ENCODE results near the gene RAP1GAP2. TPM values are rescaled to one million over a fixed set of nuclear protein-coding genes. Genes with fewer than 3 reads are reported as not detected.
"Not testable (repeated sequence)": the region's sequence is repeated elsewhere in the genome, so short reads cannot be mapped to it uniquely, and the experiment has no call there.

The RAP1GAP2 gene
- total RNA-seq, 1 donor from 2014 or later, result 31.2 TPM

DNA sequence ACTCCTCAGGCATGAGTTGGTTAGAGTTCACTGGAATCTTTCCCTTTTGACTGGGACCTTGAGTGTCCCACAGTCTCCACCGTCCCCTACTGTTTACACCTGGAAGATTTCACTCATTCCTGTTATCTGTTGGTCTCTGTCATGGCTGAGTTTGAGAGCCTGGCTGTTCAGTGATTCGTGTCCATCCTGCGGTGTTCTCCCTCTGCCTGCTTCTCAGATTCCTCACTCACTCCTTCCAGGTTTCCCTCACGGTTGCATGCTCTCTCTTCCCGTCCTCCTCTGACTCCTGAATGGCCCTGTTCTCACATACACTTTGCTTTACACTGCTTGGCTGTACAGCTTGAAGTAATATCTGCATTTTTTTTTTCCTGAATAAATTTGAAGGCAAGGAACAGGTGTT, 242.7 kb downstream of the RAP1GAP2 start:
- intact Hi-C loops (cut with DNase I), result no loop called here
- no peak for DNase-seq (ENCODE audit: low spot score)

DNA sequence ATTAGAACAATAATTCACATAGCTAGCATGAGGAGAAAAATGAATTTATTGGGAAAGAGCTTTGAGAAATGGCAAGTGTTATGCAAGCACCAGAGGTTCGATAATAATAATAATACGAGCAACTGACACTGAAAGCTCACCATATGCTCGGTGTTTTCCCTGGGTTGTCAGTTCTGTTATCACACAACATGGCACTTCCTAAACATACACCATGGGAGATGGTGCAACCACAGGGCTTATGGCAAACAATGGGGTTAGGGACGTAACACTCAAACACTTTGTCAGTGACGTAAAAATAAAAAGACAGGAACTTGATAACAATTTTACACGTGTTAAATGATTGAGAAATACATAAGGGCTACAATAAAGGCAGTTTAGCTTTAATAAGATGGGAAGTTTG, 243.5 kb downstream of the RAP1GAP2 start:
- no peak for DNase-seq (ENCODE audit: low spot score)
- intact Hi-C loops (cut with DNase I), result no loop called here

DNA sequence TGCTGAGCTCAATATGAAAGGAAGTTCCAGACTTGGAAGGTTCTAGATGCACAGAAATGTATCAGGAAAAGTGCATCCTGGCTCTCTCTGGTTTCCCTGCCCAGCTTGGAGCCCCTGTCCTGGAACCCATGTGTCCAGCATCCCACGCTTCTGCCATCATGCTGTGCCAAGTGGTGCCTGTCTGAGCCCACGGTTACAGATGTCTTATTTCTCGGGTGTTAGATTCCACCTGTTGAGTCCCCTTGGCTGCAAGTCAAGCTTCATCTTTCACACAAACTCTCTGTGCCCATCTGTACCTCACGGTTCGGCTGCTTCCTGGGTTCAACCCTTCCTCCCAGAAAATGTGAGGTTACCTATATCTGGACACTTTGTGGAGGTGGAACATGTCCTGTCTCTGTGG, 244.6 kb downstream of the RAP1GAP2 start:
- intact Hi-C loops (cut with DNase I), result no loop called here
- no peak for DNase-seq (ENCODE audit: low spot score)

DNA sequence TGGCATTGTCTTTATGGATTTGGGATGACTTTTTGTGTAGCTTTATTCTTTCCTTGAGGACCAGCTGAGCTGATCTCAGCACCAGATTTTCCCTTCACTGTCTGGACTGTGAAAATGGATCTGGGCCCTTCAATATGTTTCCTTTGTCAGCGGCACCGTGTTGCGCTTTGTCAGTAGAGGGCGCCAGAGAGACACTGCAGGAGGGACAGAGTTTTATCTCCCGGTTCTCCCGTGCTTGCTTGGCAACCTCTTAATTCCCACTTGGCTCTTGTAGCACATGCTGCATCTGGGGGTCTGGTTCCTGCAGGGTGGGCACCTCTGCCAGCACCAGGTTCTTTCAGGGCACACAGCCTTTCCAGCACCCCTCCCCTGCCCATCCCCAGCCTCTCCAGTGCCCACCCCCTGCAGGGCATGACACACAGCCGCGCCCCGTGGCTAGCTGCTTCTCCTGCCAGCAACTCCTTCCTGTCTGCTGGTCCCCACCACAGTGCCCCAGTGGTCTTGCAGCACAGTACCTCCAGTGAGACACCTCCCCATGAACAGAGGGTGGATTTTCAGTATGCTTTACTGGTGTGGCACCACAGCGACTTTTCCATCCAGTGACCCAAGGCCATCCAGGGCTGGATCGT, 247.6 kb downstream of the RAP1GAP2 start:
- intact Hi-C loops (cut with DNase I), result no loop called here
- DNase-seq (ENCODE audit: low spot score), result no peak

DNA sequence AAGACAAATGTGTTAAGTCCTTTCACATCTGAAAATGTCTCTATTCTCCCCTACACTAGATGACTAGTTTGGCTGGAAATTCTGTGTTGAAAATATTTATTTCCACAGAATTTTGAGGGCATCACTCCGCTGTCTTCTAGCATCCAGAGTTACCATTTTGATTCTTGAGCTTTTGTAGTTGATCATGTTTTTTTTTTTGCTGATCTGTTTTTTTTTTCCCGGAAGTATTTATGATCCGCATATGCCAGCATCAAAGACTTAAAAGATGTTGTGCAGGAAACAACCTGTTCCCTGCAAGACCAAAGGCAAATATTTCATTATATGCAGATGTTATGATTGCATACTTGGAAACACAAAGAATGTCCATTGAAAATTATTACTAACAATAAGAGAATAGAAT, 250.5 kb downstream of the RAP1GAP2 start:
- no peak for DNase-seq (ENCODE audit: low spot score)
- intact Hi-C loops (cut with DNase I), result loop anchor here (5.0 kb wide), 1 partner anchor 601 kb away; no protein-coding TSS in a partner anchor

DNA sequence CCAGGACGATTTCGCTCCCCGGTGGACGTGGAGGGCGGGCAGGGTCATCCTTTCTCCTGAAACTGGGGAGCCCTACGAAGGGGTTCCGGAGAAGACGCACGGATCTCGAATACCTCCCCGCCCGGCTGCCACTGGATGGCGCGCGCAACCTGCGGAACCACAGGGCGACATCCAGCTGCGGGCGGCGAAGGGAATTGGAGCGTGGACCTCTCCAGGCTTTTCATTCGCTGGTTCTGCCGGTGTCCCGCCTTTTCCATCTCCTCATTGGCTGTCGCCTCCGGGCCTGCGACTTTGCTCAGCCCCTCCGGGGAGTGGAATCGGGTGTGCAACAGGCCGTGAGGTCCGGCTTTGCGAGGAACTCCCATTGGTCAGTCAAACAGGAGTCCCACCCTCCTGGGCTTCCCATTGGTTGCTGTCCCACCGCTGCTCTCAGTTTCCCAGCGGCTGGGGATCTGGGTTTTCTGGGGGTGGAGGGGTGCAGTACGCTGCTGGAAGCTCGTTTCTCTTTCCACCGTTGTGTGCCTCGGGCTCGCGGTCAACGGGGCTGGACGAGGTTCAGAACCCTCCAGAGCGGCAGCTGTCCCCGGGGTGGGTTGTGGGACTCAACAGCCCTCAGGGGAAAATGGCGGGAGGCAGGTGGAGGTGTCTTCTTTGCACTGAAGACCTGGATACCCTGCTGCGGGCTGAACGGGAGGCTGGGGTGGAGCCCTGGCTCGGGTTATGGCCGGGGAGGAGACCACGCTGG, 252.7 kb downstream of the RAP1GAP2 start:
- DNase-seq (ENCODE audit: low spot score), result peak; percentile 98
- intact Hi-C loops (cut with DNase I), result loop anchor here (5.0 kb wide), 1 partner anchor 598 kb away; no protein-coding TSS in a partner anchor

DNA sequence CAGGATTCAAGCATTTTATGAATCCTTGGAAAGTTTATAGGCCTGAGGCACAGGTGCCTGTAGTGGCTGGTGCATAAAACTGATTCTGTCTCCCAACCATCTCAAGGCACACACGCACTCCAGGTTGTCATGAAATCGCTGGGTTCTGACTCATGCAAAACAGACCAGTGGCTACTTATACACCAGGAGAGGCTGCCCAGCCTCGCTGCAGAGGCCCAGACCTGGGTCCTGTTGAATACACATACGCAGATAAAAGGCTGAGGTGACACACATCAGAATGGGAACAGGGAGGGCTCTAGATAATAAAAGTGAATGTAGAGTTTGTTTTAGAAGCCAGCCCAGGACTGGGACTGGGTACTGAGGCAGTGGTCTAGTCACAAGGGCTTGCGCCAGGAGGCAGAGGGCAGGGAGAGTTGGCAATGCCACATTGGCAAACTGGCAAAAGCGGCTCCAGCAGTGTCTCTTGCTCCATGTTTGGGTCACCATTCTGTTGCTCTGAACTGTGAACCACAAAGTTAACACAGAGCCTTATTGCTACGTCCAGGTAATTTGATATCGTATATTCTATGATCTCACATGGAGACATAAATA, 253.6 kb downstream of the RAP1GAP2 start:
- DNase-seq (ENCODE audit: low spot score), result no peak
- intact Hi-C loops (cut with DNase I), result loop anchor here (5.0 kb wide), 1 partner anchor 598 kb away; no protein-coding TSS in a partner anchor

DNA sequence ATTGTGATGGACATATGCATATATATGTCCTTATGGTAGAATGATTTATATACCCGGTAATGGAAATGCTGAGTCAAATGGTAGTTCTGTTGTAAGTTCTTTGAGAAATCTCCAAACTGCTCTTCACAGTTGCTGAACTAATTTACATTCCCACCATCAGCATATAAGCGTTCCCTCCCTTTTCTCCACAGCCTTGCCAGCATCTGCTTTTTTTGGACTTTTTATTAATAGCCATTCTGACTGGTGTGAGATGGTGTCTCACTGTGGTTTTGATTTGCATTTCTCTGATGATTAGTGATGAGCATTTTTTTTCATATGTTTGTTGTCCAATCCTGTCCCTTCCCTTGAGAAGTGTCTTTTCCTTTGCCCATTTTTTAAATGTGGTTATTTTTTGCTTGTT, 258.6 kb downstream of the RAP1GAP2 start:
- intact Hi-C loops (cut with DNase I), result not testable (repeated sequence)

DNA sequence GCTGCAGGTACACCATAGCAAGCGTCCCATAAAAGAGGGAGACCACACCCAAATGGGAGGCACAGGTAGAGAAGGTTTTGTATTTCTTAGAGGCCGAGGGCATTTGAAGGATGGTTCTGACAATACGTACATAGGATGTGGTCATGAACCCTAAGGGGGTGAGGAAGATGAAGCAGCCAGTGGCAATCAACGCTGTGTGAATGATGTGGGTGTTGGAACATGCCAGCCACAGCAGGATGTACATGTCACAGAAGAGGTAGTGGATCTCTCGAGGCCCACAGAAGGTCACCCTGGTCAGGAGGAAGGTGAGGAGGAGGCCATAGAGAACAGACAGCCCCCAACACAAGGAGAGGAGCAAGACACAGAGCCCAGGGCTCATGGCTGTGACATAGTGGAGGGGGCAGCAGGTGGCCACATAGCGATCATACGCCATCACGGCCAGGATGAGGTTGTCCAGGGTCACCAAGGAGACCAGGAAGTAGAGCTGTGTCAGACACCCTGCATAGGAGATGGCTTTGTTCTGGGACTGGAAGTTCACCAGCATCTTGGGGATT, 266.7 kb downstream of the RAP1GAP2 start:
- DNase-seq (ENCODE audit: low spot score); intact Hi-C loops (cut with DNase I): not testable (repeated sequence)

More for the DNA sequence above, 258.6 kb downstream of the RAP1GAP2 start:
- DNase-seq (ENCODE audit: low spot score), result not testable (repeated sequence)

DNA sequence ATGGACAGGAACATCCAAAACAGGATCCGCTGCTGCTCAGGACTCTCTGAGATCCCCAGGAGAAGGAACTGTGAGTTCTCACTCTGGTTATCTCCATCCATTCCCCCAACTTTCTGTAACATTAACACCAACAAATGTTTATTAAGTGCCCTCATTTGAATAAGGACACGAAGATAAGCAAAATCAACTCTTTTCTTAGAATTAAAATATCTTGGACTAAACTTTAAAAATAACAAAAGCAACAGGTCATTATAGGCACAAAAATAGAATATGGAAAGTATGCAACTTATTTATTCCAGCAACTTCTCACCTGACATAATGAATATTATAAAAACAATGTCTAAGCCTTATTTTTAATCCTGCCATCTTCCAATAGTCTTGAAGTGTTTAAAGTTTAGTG, 267.3 kb downstream of the RAP1GAP2 start, which contains the start of gene OR1D5:
OR1D5 (minus strand) TSS at position 101 of the 400 bp plus-strand sequence; CDS start at position 101, 0 bp downstream.
- DNase-seq (ENCODE audit: low spot score); intact Hi-C loops (cut with DNase I): not testable (repeated sequence)

DNA sequence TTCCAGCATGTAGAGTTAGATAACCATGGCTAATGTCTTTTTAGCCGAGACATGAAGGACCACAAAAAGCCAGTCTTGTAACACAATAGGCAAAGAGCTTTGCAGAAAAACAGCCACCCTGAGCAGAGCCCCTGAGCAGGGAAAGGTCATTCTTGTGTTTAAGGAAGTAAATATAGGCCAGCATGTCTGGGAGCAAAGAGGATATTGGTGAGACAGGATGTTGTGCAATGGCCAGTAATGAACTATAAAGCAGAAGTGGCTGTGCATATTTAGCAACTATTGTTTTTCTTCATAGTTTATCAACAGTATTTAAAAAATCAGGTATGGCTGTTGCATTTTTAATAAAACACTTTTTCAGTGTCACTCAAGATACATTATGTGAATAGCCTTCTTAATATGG, 269.0 kb downstream of the RAP1GAP2 start:
- intact Hi-C loops (cut with DNase I), result not testable (repeated sequence)

DNA sequence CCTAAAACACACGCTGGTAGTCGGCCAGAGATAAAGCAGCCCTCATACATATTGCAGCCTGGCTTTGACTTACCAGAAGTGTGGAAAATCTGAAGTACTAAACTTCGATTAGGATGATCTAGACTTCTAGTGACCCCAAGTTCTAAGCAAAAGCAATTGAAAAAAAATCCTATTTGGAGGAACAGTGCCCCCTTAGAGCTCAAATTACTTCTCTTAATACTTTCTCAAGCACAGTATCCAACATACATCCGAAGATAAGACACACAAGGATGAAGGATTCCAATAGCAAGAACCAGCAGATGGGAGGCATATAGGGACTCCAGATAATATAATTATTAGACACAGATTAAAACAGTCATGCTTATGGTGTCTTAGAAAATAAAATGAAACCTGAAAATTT, 277.6 kb downstream of the RAP1GAP2 start:
- DNase-seq (ENCODE audit: low spot score); intact Hi-C loops (cut with DNase I): not testable (repeated sequence)

More for the DNA sequence above, 269.0 kb downstream of the RAP1GAP2 start:
- not testable (repeated sequence) for DNase-seq (ENCODE audit: low spot score)

Small RNA genes within 50 kb of the gene (microRNA-seq; reads per million reads assigned to microRNA genes)
- not detected for gene MIR1253

Other genes starting within 250 kb of the RAP1GAP2 start
- gene PAFAH1B1, start 202.8 kb upstream of the RAP1GAP2 start, total RNA-seq, result 142 TPM
- gene CLUH, start 84.7 kb upstream of the RAP1GAP2 start, total RNA-seq, result 143 TPM
- 0.13 TPM for gene CCDC92B, start 46.8 kb upstream of the RAP1GAP2 start, total RNA-seq